Activated T-cell treated with anti-CD3 and anti-CD28 coated beads for 48 hours (primary cell): Measurements from ENCODE around the gene ROBO4.
A peak's percentile ranks its signal among the peaks of the same experiment; 100 is the strongest.

ENCODE experiments used
- DNase-seq: peaks from one replicate; pipeline ENCODE4 v3.0.0-alpha.2; 2020; ENCODE audit warnings: low read depth

The ROBO4 gene

GRCh38 chr11:124897674-124898262, at the start of gene ROBO4:
ROBO4 (minus strand) TSS chr11:124897865; CDS start chr11:124897795, 70 bp downstream.
- DNase-seq = no peak

- no peak for DNase-seq
These were observed 49.1 kb upstream of the ROBO4 start for GRCh38 chr11:124946735-124947141.

- DNase-seq = no peak
These were observed 48.2 kb upstream of the ROBO4 start for GRCh38 chr11:124945826-124946225.

GRCh38 chr11:124944565-124944964, 46.9 kb upstream of the ROBO4 start:
- no peak for DNase-seq

GRCh38 chr11:124943741-124944140, 46.1 kb upstream of the ROBO4 start:
- DNase-seq = no peak

GRCh38 chr11:124943254-124943616, 45.6 kb upstream of the ROBO4 start:
- DNase-seq = no peak

- no peak for DNase-seq
These were observed 45.0 kb upstream of the ROBO4 start for GRCh38 chr11:124942466-124943253.

- DNase-seq = no peak
These were observed 44.0 kb upstream of the ROBO4 start for GRCh38 chr11:124941703-124942102.

- DNase-seq = no peak
These were observed 41.3 kb upstream of the ROBO4 start for GRCh38 chr11:124938970-124939369.

- no peak for DNase-seq
These were observed 40.6 kb upstream of the ROBO4 start for GRCh38 chr11:124938206-124938765.

- no peak for DNase-seq
These were observed 39.8 kb upstream of the ROBO4 start for GRCh38 chr11:124937336-124937935.

GRCh38 chr11:124935548-124936514, 38.2 kb upstream of the ROBO4 start, which contains the start of gene HEPACAM:
HEPACAM (minus strand) TSS chr11:124936047; CDS start chr11:124936006, 41 bp downstream.
- DNase-seq = no peak

GRCh38 chr11:124934862-124935547, 37.3 kb upstream of the ROBO4 start:
- DNase-seq = no peak

GRCh38 chr11:124930799-124931198, 33.1 kb upstream of the ROBO4 start:
- no peak for DNase-seq

- no peak for DNase-seq
These were observed 31.4 kb upstream of the ROBO4 start for GRCh38 chr11:124928942-124929665.

- DNase-seq = no peak
These were observed 25.6 kb upstream of the ROBO4 start for GRCh38 chr11:124923296-124923695.

GRCh38 chr11:124922831-124923230, 25.2 kb upstream of the ROBO4 start:
- DNase-seq = no peak

- DNase-seq = peak; percentile 67
These were observed 23.4 kb upstream of the ROBO4 start for GRCh38 chr11:124920870-124921609.

- DNase-seq = no peak
These were observed 22.7 kb upstream of the ROBO4 start for GRCh38 chr11:124920356-124920755.

GRCh38 chr11:124919898-124920297, 22.2 kb upstream of the ROBO4 start:
- no peak for DNase-seq
